Stromal cell of bone marrow (primary cell): ENCODE measurements around the gene ELAC1.
"Not testable (repeated sequence)": the region's sequence is repeated elsewhere in the genome, so short reads cannot be mapped to it uniquely, and the experiment has no call there.

Experiments
- DNase-seq: peaks from one replicate; pipeline ENCODE4 v3.0.0-alpha.2; 2012; ENCODE audit warnings: low read depth

The ELAC1 gene

GRCh38 chr18:50967714-50968661 lies at the start of gene ELAC1:
TSS of gene ELAC1 (plus strand) at chr18:50968040. CDS start at chr18:50974405, 6,365 bp downstream.
- peak; percentile 54 for DNase-seq

- DNase-seq: no peak
Measured at GRCh38 chr18:50918153-50918552, 49.7 kb upstream of the ELAC1 start.

- no peak for DNase-seq
Measured at GRCh38 chr18:50924372-50924771, 43.5 kb upstream of the ELAC1 start.

- DNase-seq: no peak
Measured at GRCh38 chr18:50926521-50926920, 41.3 kb upstream of the ELAC1 start.

- no peak for DNase-seq
Measured at GRCh38 chr18:50928551-50928950, 39.3 kb upstream of the ELAC1 start.

- no peak for DNase-seq
Measured at GRCh38 chr18:50933684-50934083, 34.2 kb upstream of the ELAC1 start.

- no peak for DNase-seq
Measured at GRCh38 chr18:50934545-50935211, 33.2 kb upstream of the ELAC1 start.

- no peak for DNase-seq
Measured at GRCh38 chr18:50935493-50936191, 32.2 kb upstream of the ELAC1 start.

GRCh38 chr18:50937183-50937582 lies 30.7 kb upstream of the ELAC1 start:
- no peak for DNase-seq

- no peak for DNase-seq
Measured at GRCh38 chr18:50938912-50939311, 28.9 kb upstream of the ELAC1 start.

GRCh38 chr18:50944245-50944932 lies 23.5 kb upstream of the ELAC1 start:
- DNase-seq: no peak

- DNase-seq: not testable (repeated sequence)
Measured at GRCh38 chr18:50945918-50946317, 21.9 kb upstream of the ELAC1 start.

- DNase-seq: peak; percentile 25
Measured at GRCh38 chr18:50947899-50948298, 19.9 kb upstream of the ELAC1 start.

- no peak for DNase-seq
Measured at GRCh38 chr18:50949185-50949584, 18.7 kb upstream of the ELAC1 start.

- DNase-seq: no peak
Measured at GRCh38 chr18:50950626-50951025, 17.2 kb upstream of the ELAC1 start.

GRCh38 chr18:50953822-50954221 lies 14.0 kb upstream of the ELAC1 start:
- no peak for DNase-seq

GRCh38 chr18:50955253-50955652 lies 12.6 kb upstream of the ELAC1 start:
- DNase-seq: no peak

- no peak for DNase-seq
Measured at GRCh38 chr18:50956116-50956515, 11.7 kb upstream of the ELAC1 start.

GRCh38 chr18:50961974-50962373 lies 5.9 kb upstream of the ELAC1 start:
- DNase-seq: no peak

GRCh38 chr18:50969448-50969847 lies 1.6 kb downstream of the ELAC1 start:
- no peak for DNase-seq

GRCh38 chr18:50970006-50970405 lies 2.2 kb downstream of the ELAC1 start:
- DNase-seq: no peak

GRCh38 chr18:50972404-50972803 lies 4.6 kb downstream of the ELAC1 start:
- DNase-seq: not testable (repeated sequence)
